Smooth muscle cell (in vitro differentiated cells): ENCODE results near the gene EIF3I. TPM values are rescaled to one million over a fixed set of nuclear protein-coding genes. Genes with fewer than 3 reads are reported as not detected.

Experiments
- DNase-seq: peaks from one replicate; lab custom pipeline; 2025; ENCODE audit not compliant: unreplicated experiment; lab: John Stamatoyannopoulos, UW
- H2AFZ ChIP-seq: fragments of 200-600 bp; sonication (generic); 2 replicates; pipeline ENCODE4 v1.6.0; 2016; ENCODE audit warnings: antibody characterized with exemption, low read depth, mild to moderate bottlenecking
- H3F3A ChIP-seq: fragments of 200-600 bp; sonication (generic); 2 replicates; pipeline ENCODE4 v1.6.0; 2017; ENCODE audit warnings: antibody characterized with exemption, low read depth
- H3K27ac ChIP-seq: fragments of 200-600 bp; sonication (generic); 2 replicates; pipeline ENCODE4 v1.5.1; 2016; ENCODE audit warnings: low read depth, mild to moderate bottlenecking
- H3K27me3 ChIP-seq: fragments of 200-600 bp; sonication (generic); 2 replicates; pipeline ENCODE4 v1.6.1; 2016; ENCODE audit warnings: low read depth, mild to moderate bottlenecking
- H3K36me3 ChIP-seq: fragments of 200-600 bp; sonication (generic); 2 replicates; pipeline ENCODE4 v1.5.1; 2016; ENCODE audit warnings: low read depth
- H3K4me1 ChIP-seq: fragments of 200-600 bp; sonication (generic); 2 replicates; pipeline ENCODE4 v1.5.1; 2016; ENCODE audit warnings: low read depth
- H3K4me2 ChIP-seq: fragments of 200-600 bp; sonication (generic); 2 replicates; pipeline ENCODE4 v1.6.0; 2016; ENCODE audit warnings: mild to moderate bottlenecking
- H3K4me3 ChIP-seq: fragments of 200-600 bp; sonication (generic); 2 replicates; pipeline ENCODE4 v1.5.1; 2016; ENCODE audit warnings: mild to moderate bottlenecking
- H3K79me2 ChIP-seq: fragments of 200-600 bp; sonication (generic); 2 replicates; pipeline ENCODE4 v1.6.0; 2016; ENCODE audit warnings: low read depth, mild to moderate bottlenecking
- H3K9ac ChIP-seq: fragments of 200-600 bp; sonication (generic); 2 replicates; pipeline ENCODE4 v1.6.0; 2016; ENCODE audit warnings: low read depth
- H3K9me3 ChIP-seq: fragments of 200-600 bp; sonication (generic); replicated peaks from 2 replicates; pipeline ENCODE4 v1.5.1; 2016; ENCODE audit warnings: low read depth
- H4K20me1 ChIP-seq: fragments of 200-600 bp; sonication (generic); 2 replicates; pipeline ENCODE4 v1.6.0; 2016; ENCODE audit warnings: low read depth
- CTCF ChIP-seq: fragments of 200-600 bp; sonication (generic); IDR thresholded peaks from 2 replicates; pipeline ENCODE4 v1.5.1; 2017; ENCODE audit warnings: borderline replicate concordance, mild to moderate bottlenecking, antibody characterized with exemption; ENCODE audit not compliant: insufficient read depth, poor library complexity, severe bottlenecking
- WGBS: methylation state at CpG from one replicate; pipeline ENCODE4 v1.1.7; 2016; ENCODE audit warnings: low lambda C conversion rate; 5-methylcytosine and 5-hydroxymethylcytosine counted together
- polyA plus RNA-seq: library from polyadenylated mRNA; unstranded; fragments of >200 nt; fragmentation: Nextera tagmentation; extraction: Ambion mirVana; gene quantifications from 2 replicates; pipeline ENCODE4 v1.2.1, GENCODE V29; 2016
- small RNA-seq: library from RNA; depleted of rRNA; stranded (forward); fragments of <200 nt; gene quantifications from one replicate; pipeline ENCODE3, GENCODE V24; 2014
- total RNA-seq: library from RNA; depleted of rRNA; stranded (reverse); fragments of >200 nt; gene quantifications from 2 replicates; pipeline ENCODE4 v1.2.3, GENCODE V29; 2014

The EIF3I gene
- total and polyA plus RNA-seq, 2 experiments from 2014 or later = 240 to 250 TPM

- TF ChIP-seq CTCF = no peak
- H4K20me1 ChIP-seq = no peaks in the 10 kb centered on the region
- peaks cover 5% of the 10 kb centered on the region for H3K4me1 ChIP-seq
- H3K79me2 ChIP-seq = no peaks in the 10 kb centered on the region
- 67% methylated on average over 12 of the region's 41 CpGs for WGBS
- no peak overlapping the region for H2AFZ ChIP-seq
- no peaks in the 10 kb centered on the region for H3K9me3 ChIP-seq
- no peak overlapping the region for H3K27ac ChIP-seq
- no peak for DNase-seq
- no peaks in the 10 kb centered on the region for H3K27me3 ChIP-seq
- no peaks in the 10 kb centered on the region for H3K36me3 ChIP-seq
- no peak overlapping the region for H3K9ac ChIP-seq
- no peaks in the 10 kb centered on the region for H3F3A ChIP-seq
- no peak overlapping the region for H3K4me3 ChIP-seq
- H3K4me2 ChIP-seq = no peak overlapping the region
Observed at GRCh38 chr1:32275424-32275823, 53.2 kb downstream of the EIF3I start.

GRCh38 chr1:32276032-32276782 lies 54.0 kb downstream of the EIF3I start:
- Histone ChIP-seq H3K9me3 (no peaks in the 10 kb centered on the region), H3K4me3 (no peak overlapping the region), H3K27me3 (no peaks in the 10 kb centered on the region), H3K36me3 (no peaks in the 10 kb centered on the region), H4K20me1 (no peaks in the 10 kb centered on the region), H3K4me1 (peaks cover 5% of the 10 kb centered on the region), H3K27ac (no peak overlapping the region), H2AFZ (no peak overlapping the region), H3K4me2 (no peak overlapping the region), H3F3A (no peaks in the 10 kb centered on the region), H3K79me2 (no peaks in the 10 kb centered on the region), H3K9ac (no peak overlapping the region)
- DNase-seq = no peak
- WGBS = 89% methylated on average over 30 of the region's 30 CpGs
- TF ChIP-seq CTCF = no peak

Small RNA genes within 50 kb of the gene (small RNA-seq; reads per million reads assigned to genes)
- not detected for gene RF00017

Other genes starting within 250 kb of the EIF3I start
- 80.4 and 90.6 TPM in 2 replicates for gene KHDRBS1, start 208.5 kb upstream of the EIF3I start, total RNA-seq
- 85.0 and 86.5 TPM in 2 replicates for gene KHDRBS1, start 208.5 kb upstream of the EIF3I start, polyA plus RNA-seq
- 9.2 and 9.4 TPM in 2 replicates for gene TMEM39B, start 149.5 kb upstream of the EIF3I start, total RNA-seq
- 4.4 and 7.5 TPM in 2 replicates for gene TMEM39B, start 149.5 kb upstream of the EIF3I start, polyA plus RNA-seq
- 35.8 and 40.9 TPM in 2 replicates for gene KPNA6, start 114.4 kb upstream of the EIF3I start, total RNA-seq
- 22.3 and 29.1 TPM in 2 replicates for gene KPNA6, start 114.4 kb upstream of the EIF3I start, polyA plus RNA-seq
- gene TXLNA, start 42.7 kb upstream of the EIF3I start, total RNA-seq = 42.7 and 44.6 TPM in 2 replicates
- gene TXLNA, start 42.7 kb upstream of the EIF3I start, polyA plus RNA-seq = 42.0 and 46.0 TPM in 2 replicates
- gene CCDC28B, start 21.8 kb upstream of the EIF3I start, total RNA-seq = 19.9 and 41.6 TPM in 2 replicates
- 58.9 and 63.9 TPM in 2 replicates for gene CCDC28B, start 21.8 kb upstream of the EIF3I start, polyA plus RNA-seq
- gene IQCC, start 16.7 kb upstream of the EIF3I start, total RNA-seq = 1.4 and 3.1 TPM in 2 replicates
- gene IQCC, start 16.7 kb upstream of the EIF3I start, polyA plus RNA-seq = 2.4 TPM in 2 replicates
- gene DCDC2B, start 13.3 kb upstream of the EIF3I start, total RNA-seq = not detected in 2 replicates
- 0.47 TPM in 1 of 2 replicates, not detected in the other for gene DCDC2B, start 13.3 kb upstream of the EIF3I start, polyA plus RNA-seq
- 10.9 and 13.3 TPM in 2 replicates for gene TMEM234, start 54 bp upstream of the EIF3I start, total RNA-seq
- gene TMEM234, start 54 bp upstream of the EIF3I start, polyA plus RNA-seq = 19.8 and 27.5 TPM in 2 replicates
- 0.31 TPM in 1 of 2 replicates, not detected in the other for gene FAM167B, start 24.8 kb downstream of the EIF3I start, total RNA-seq
- gene FAM167B, start 24.8 kb downstream of the EIF3I start, polyA plus RNA-seq = 0.39 TPM in 1 of 2 replicates, not detected in the other
- 0.22 TPM in 1 of 2 replicates, not detected in the other for gene LCK, start 28.9 kb downstream of the EIF3I start, total RNA-seq
- gene LCK, start 28.9 kb downstream of the EIF3I start, polyA plus RNA-seq = not detected in 2 replicates
- gene HDAC1, start 69.7 kb downstream of the EIF3I start, total RNA-seq = 29.3 and 40.5 TPM in 2 replicates
- 48.8 and 51.7 TPM in 2 replicates for gene HDAC1, start 69.7 kb downstream of the EIF3I start, polyA plus RNA-seq
- gene MARCKSL1, start 113.8 kb downstream of the EIF3I start, total RNA-seq = 108 and 126 TPM in 2 replicates
- 358 and 389 TPM in 2 replicates for gene MARCKSL1, start 113.8 kb downstream of the EIF3I start, polyA plus RNA-seq
- gene FAM229A, start 140.1 kb downstream of the EIF3I start, total RNA-seq = 1.6 and 10.0 TPM in 2 replicates
- 9.6 and 11.1 TPM in 2 replicates for gene FAM229A, start 140.1 kb downstream of the EIF3I start, polyA plus RNA-seq
- not detected in 2 replicates for gene TSSK3, start 140.1 kb downstream of the EIF3I start, total RNA-seq
- 0.31 and 1.3 TPM in 2 replicates for gene TSSK3, start 140.1 kb downstream of the EIF3I start, polyA plus RNA-seq
- 57.3 and 63.4 TPM in 2 replicates for gene BSDC1, start 172.0 kb downstream of the EIF3I start, total RNA-seq
- gene BSDC1, start 172.0 kb downstream of the EIF3I start, polyA plus RNA-seq = 45.4 and 53.7 TPM in 2 replicates
- 0.13 TPM in 2 replicates for gene ZBTB8B, start 242.7 kb downstream of the EIF3I start, total RNA-seq
- gene ZBTB8B, start 242.7 kb downstream of the EIF3I start, polyA plus RNA-seq = 0.05 TPM in 1 of 2 replicates, not detected in the other